DND-41 (cell line): ENCODE results near the gene DPY19L2.
"Not testable (repeated sequence)": the region's sequence is repeated elsewhere in the genome, so short reads cannot be mapped to it uniquely, and the experiment has no call there.

ENCODE experiments used
- ATAC-seq: fragments of 200-7000 bp; cut with Tn5 transposase; 3 replicates; pipeline ENCODE4 v1.9.1; 2021; ENCODE audit warnings: low read depth; ENCODE audit not compliant: insufficient read depth
- DNase-seq: peaks from one replicate; pipeline ENCODE4 v3.0.0-alpha.2; 2020
- H2AFZ ChIP-seq: 2 replicates; pipeline ENCODE4 v1.6.0; 2012; ENCODE audit warnings: low read depth, low read length
- H3K27ac ChIP-seq: 2 replicates; pipeline ENCODE4 v1.5.1; 2012; ENCODE audit warnings: low read length, inconsistent platforms
- H3K27me3 ChIP-seq: fragments of 200-600 bp; sonication (generic); 2 replicates; pipeline ENCODE4 v1.6.0; 2012; ENCODE audit warnings: low read length, mild to moderate bottlenecking, inconsistent platforms; ENCODE audit not compliant: insufficient read depth, poor library complexity
- H3K36me3 ChIP-seq: 2 replicates; pipeline ENCODE4 v1.5.1; 2012; ENCODE audit warnings: low read length, inconsistent platforms; ENCODE audit not compliant: insufficient read depth
- H3K4me1 ChIP-seq: 2 replicates; pipeline ENCODE4 v1.5.1; 2012; ENCODE audit warnings: mild to moderate bottlenecking, low read length; ENCODE audit not compliant: insufficient read depth
- H3K4me2 ChIP-seq: 2 replicates; pipeline ENCODE4 v1.6.0; 2012; ENCODE audit warnings: mild to moderate bottlenecking, moderate library complexity, low read length, inconsistent platforms; ENCODE audit not compliant: insufficient read depth
- H3K4me3 ChIP-seq, 2 experiments: fragments of 200-600 bp in 1 of 2; shearing (Covaris generic) in 1 of 2; 2 replicates each; pipeline ENCODE4 v1.5.1; 2012 to 2016; ENCODE audit warnings: inconsistent platforms in 2 of 2, low read length in 2 of 2, mild to moderate bottlenecking in 2 of 2, low read depth in 1 of 2, moderate library complexity in 1 of 2
- H3K79me2 ChIP-seq: 2 replicates; pipeline ENCODE4 v1.6.0; 2012; ENCODE audit warnings: low read length, inconsistent platforms; ENCODE audit not compliant: insufficient read depth
- H3K9ac ChIP-seq: 2 replicates; pipeline ENCODE4 v1.6.0; 2012; ENCODE audit warnings: low read depth, mild to moderate bottlenecking, inconsistent platforms, low read length, moderate library complexity
- H3K9me3 ChIP-seq: 2 replicates; pipeline ENCODE4 v1.5.1; 2012; ENCODE audit warnings: low read length, moderate library complexity, mild to moderate bottlenecking, inconsistent platforms; ENCODE audit not compliant: insufficient read depth, severe bottlenecking
- H4K20me1 ChIP-seq: 2 replicates; pipeline ENCODE4 v1.6.0; 2012; ENCODE audit warnings: low read length; ENCODE audit not compliant: insufficient read depth
- CTCF ChIP-seq: IDR thresholded peaks from 2 replicates; pipeline ENCODE4 v1.5.1; 2012; ENCODE audit warnings: borderline replicate concordance, low read length, moderate library complexity, mild to moderate bottlenecking; ENCODE audit not compliant: poor library complexity, severe bottlenecking; ENCODE audit errors: extremely low read depth
- EZH2 ChIP-seq: IDR thresholded peaks from 3 replicates; pipeline ENCODE4 v1.6.1; 2012; ENCODE audit warnings: borderline replicate concordance, low read depth, mild to moderate bottlenecking, moderate library complexity, low read length, inconsistent platforms; ENCODE audit not compliant: severe bottlenecking

DPY19L2 gene

GRCh38 chr12:63668028-63668799, at the start of gene DPY19L2:
Gene DPY19L2, minus strand, starts transcription at chr12:63668493. Its CDS starts 100 bp downstream, at chr12:63668393.
- Histone ChIP-seq H3K27ac (no peak within 1 kb of the TSS), H2AFZ (no peak within 1 kb of the TSS)
- no peak for DNase-seq

GRCh38 chr12:63716891-63717290, 48.6 kb upstream of the DPY19L2 start:
- not testable (repeated sequence) for H3K4me1 ChIP-seq, H3K4me2 ChIP-seq, H3K79me2 ChIP-seq, DNase-seq, H3K4me3 ChIP-seq, H4K20me1 ChIP-seq, H3K36me3 ChIP-seq, H3K9me3 ChIP-seq, H3K27ac ChIP-seq, H3K27me3 ChIP-seq, H3K9ac ChIP-seq, ATAC-seq, H2AFZ ChIP-seq

More at GRCh38 chr12:63668028-63668799, at the start of gene DPY19L2:
- Histone ChIP-seq H3K4me1 (no peaks in the 10 kb centered on the region), H4K20me1 (no peaks in the 10 kb centered on the region), H3K79me2 (no peaks in the 10 kb centered on the region), H3K9ac (no peak within 1 kb of the TSS), H3K36me3 (no peaks in the 10 kb centered on the region), H3K4me3 (no peak within 1 kb of the TSS), H3K9me3 (no peaks in the 10 kb centered on the region), H3K27me3 (no peaks in the 10 kb centered on the region), H3K4me2 (no peak within 1 kb of the TSS)
- no peak for ATAC-seq
- no peak for TF ChIP-seq EZH2
- TF ChIP-seq CTCF: no peak

DNA sequence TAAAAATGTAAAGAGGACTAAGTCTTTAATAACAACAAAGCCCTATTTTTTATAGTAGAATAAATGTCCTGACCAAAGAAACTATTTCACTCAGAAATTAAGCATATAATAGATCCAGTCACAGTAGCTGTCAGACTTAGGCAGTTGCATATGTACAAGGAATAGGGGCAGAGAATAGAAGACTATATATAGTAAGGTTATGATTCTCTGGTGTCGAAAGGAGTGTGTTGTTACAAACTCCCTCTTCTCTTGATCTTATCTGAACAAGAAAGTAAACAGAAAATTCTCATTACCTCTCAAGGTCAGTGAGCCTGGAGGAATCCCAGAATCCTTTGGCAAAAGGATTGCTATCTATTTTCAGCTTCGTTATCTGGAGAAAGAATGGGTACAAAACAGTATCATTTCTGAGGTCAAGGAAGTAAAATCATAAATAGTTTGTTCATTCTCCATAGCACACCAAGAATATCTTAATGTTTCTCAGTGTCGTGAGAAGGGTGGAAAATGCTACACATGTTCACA, 46.9 kb upstream of the DPY19L2 start:
- H3K4me3 ChIP-seq: not testable (repeated sequence)

DNA sequence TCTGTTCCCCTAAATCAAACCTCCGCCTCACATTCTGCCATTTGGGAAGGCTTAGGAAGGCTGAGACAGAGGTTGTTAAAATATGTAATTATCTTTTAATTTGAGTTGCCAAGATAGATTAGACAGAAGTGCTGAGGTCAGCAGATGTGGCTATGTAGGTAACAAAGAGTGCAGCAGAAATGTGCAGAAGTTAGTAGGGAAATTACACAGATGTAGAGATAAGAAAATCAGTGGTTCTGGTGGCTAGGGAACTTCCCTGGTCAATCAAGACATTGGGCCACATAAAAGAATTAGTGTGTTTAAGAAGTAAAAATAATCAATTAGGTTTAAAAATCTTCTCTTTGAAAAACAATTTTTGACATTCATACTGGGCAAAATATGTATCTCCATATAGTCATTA, 46.1 kb upstream of the DPY19L2 start:
- not testable (repeated sequence) for H3K9me3 ChIP-seq, H3K4me3 ChIP-seq, H3K36me3 ChIP-seq, H4K20me1 ChIP-seq, DNase-seq, H3K4me2 ChIP-seq, ATAC-seq, H3K79me2 ChIP-seq, H3K27me3 ChIP-seq, H2AFZ ChIP-seq, H3K4me1 ChIP-seq, H3K27ac ChIP-seq, H3K9ac ChIP-seq

More for the DNA sequence above, 46.9 kb upstream of the DPY19L2 start:
- not testable (repeated sequence) for H3K4me2 ChIP-seq, H2AFZ ChIP-seq, H3K27me3 ChIP-seq, H3K9ac ChIP-seq, ATAC-seq, H3K36me3 ChIP-seq, DNase-seq, H3K79me2 ChIP-seq, H3K27ac ChIP-seq, H3K4me1 ChIP-seq, H3K9me3 ChIP-seq, H4K20me1 ChIP-seq

GRCh38 chr12:63713681-63714075, 45.4 kb upstream of the DPY19L2 start:
- H3K27me3 ChIP-seq, H3K79me2 ChIP-seq, H3K4me2 ChIP-seq, H3K27ac ChIP-seq, H3K9ac ChIP-seq, H2AFZ ChIP-seq, ATAC-seq, H3K36me3 ChIP-seq, H4K20me1 ChIP-seq, H3K4me3 ChIP-seq, DNase-seq, H3K9me3 ChIP-seq, H3K4me1 ChIP-seq: not testable (repeated sequence)

DNA sequence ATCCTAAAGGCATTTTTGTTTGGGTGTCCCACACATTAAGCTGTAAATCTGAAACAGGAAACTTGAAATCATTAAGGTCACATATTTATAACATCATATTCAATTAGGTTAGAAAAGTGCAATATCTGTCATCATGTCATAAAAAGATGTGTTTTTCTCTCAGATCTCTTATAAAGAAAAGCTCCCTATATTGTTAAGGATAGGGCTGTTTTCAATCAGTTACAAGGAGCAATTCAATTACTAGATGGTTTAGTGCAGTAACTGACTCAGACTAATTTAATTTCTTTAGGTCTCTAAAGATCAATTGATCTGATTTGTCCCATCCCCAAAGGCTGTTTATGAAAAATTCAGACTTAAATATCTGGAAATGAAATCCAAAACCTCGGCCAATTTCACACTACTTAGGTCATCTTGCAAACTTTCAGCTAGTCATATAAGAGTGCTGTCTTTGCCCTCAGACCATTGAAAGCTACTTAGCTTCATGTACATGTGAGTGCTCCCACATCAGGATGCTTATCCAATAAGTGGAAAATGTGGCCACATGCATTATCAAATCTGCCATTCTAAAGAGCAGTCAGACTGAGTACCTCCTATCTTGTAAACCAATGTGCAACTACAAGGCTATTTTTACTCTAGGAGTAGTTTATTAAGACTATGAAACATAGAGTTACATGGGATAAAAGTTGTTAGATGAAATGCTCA, 44.8 kb upstream of the DPY19L2 start:
- H2AFZ ChIP-seq, H3K79me2 ChIP-seq, H3K4me3 ChIP-seq, H3K36me3 ChIP-seq, H3K9ac ChIP-seq, ATAC-seq, H3K4me2 ChIP-seq, H4K20me1 ChIP-seq, H3K27ac ChIP-seq, H3K4me1 ChIP-seq, H3K9me3 ChIP-seq, DNase-seq, H3K27me3 ChIP-seq: not testable (repeated sequence)

- not testable (repeated sequence) for DNase-seq, H3K4me2 ChIP-seq, H3K27me3 ChIP-seq, H3K9ac ChIP-seq, H3K27ac ChIP-seq, ATAC-seq, H4K20me1 ChIP-seq, H3K9me3 ChIP-seq, H3K79me2 ChIP-seq, H3K4me3 ChIP-seq, H3K36me3 ChIP-seq, H3K4me1 ChIP-seq, H2AFZ ChIP-seq
Observed at GRCh38 chr12:63712376-63712974, 44.2 kb upstream of the DPY19L2 start.
